CD14-positive monocyte (primary cell): Measurements from ENCODE around the gene NTNG1. TPM values are rescaled to one million over a fixed set of nuclear protein-coding genes. Genes with fewer than 3 reads are reported as not detected.

Source experiments
- DNase-seq, 3 donors: peaks; one replicate each; pipeline ENCODE4 v3.0.0-alpha.2; 2011 to 2022
- H2AFZ ChIP-seq: 2 replicates; pipeline ENCODE4 v1.6.0; 2012; ENCODE audit warnings: mild to moderate bottlenecking, low read depth, low read length, inconsistent platforms; ENCODE audit not compliant: insufficient read depth, poor library complexity, severe bottlenecking
- H3K27ac ChIP-seq, 2 donors: 1 replicate in 1 of 2; 2 replicates in 1 of 2; pipeline ENCODE4 v1.5.1; 2012 to 2013; ENCODE audit warnings: low read length in 2 of 2, control low read depth in 1 of 2, inconsistent platforms in 1 of 2, low read depth in 1 of 2, mild to moderate bottlenecking in 1 of 2
- H3K27me3 ChIP-seq, 2 donors: one replicate each; pipeline versions ENCODE4 v1.6.0 to v1.6.1; 2011 to 2013; ENCODE audit warnings: low read length in 2 of 2; ENCODE audit not compliant: control insufficient read depth in 2 of 2, insufficient read depth in 2 of 2
- H3K36me3 ChIP-seq, 2 donors: replicated peaks in 1 of 2; 1 replicate in 1 of 2; 2 replicates in 1 of 2; pipeline versions ENCODE4 v1.5.1 to v1.6.1; 2012 to 2013; ENCODE audit warnings: low read length in 2 of 2, control low read depth in 1 of 2, inconsistent platforms in 1 of 2, mild to moderate bottlenecking in 1 of 2; ENCODE audit not compliant: insufficient read depth in 2 of 2, control insufficient read depth in 1 of 2
- H3K4me1 ChIP-seq, 2 donors: 1 replicate in 1 of 2; 2 replicates in 1 of 2; pipeline versions ENCODE4 v1.5.1 to v1.6.1; 2012 to 2013; ENCODE audit warnings: low read length in 2 of 2, control low read depth in 1 of 2, inconsistent platforms in 1 of 2, mild to moderate bottlenecking in 1 of 2, moderate library complexity in 1 of 2; ENCODE audit not compliant: insufficient read depth in 2 of 2, control insufficient read depth in 1 of 2
- H3K4me2 ChIP-seq: replicated peaks from 2 replicates; pipeline ENCODE3; 2012; ENCODE audit warnings: low read length, moderate library complexity, mild to moderate bottlenecking; ENCODE audit not compliant: poor library complexity, severe bottlenecking; ENCODE audit errors: extremely low read depth
- H3K4me3 ChIP-seq, 3 experiments: fragments of 200-600 bp in 1 of 3; sonication (generic) in 1 of 3; replicated peaks in 1 of 3; 1 replicate in 2 of 3; 2 replicates in 1 of 3; pipeline ENCODE4 v1.5.1; 2011 to 2013; ENCODE audit warnings: low read length in 3 of 3, mild to moderate bottlenecking in 3 of 3, control low read depth in 2 of 3, low read depth in 2 of 3, inconsistent platforms in 1 of 3, moderate library complexity in 1 of 3
- H3K79me2 ChIP-seq: 2 replicates; pipeline ENCODE4 v1.6.0; 2012; ENCODE audit warnings: mild to moderate bottlenecking, control low read depth, inconsistent platforms, low read length, moderate library complexity; ENCODE audit not compliant: insufficient read depth
- H3K9ac ChIP-seq: 2 replicates; pipeline ENCODE4 v1.6.0; 2017; ENCODE audit warnings: low read length, mild to moderate bottlenecking; ENCODE audit not compliant: insufficient read depth, poor library complexity, severe bottlenecking
- H3K9me3 ChIP-seq, 2 donors: replicated peaks in 1 of 2; 1 replicate in 1 of 2; 2 replicates in 1 of 2; pipeline versions ENCODE4 v1.5.1 to v1.6.1; 2012 to 2013; ENCODE audit warnings: low read length in 2 of 2, control low read depth in 1 of 2; ENCODE audit not compliant: control insufficient read depth in 1 of 2, insufficient read depth in 1 of 2
- H4K20me1 ChIP-seq: 2 replicates; pipeline ENCODE4 v1.6.0; 2012; ENCODE audit warnings: mild to moderate bottlenecking, low read length, control low read depth, moderate library complexity; ENCODE audit not compliant: insufficient read depth
- H3K27ac Mint-ChIP-seq, 7 donors: one replicate each; pipeline ENCODE4 v1.8.0; 2020; ENCODE audit warnings: mild to moderate bottlenecking in 7 of 7, mixed read lengths in 7 of 7, moderate library complexity in 6 of 7, inconsistent platforms in 2 of 7
- H3K27me3 Mint-ChIP-seq, 3 donors: one replicate each; pipeline ENCODE4 v1.8.0; 2021 to 2022; ENCODE audit warnings: low read depth in 3 of 3, mild to moderate bottlenecking in 3 of 3, mixed read lengths in 3 of 3, moderate library complexity in 3 of 3, inconsistent platforms in 1 of 3
- H3K36me3 Mint-ChIP-seq, 2 donors: one replicate each; pipeline ENCODE4 v1.8.0; 2020; ENCODE audit warnings: mixed read lengths in 2 of 2, inconsistent platforms in 1 of 2, mild to moderate bottlenecking in 1 of 2
- H3K4me1 Mint-ChIP-seq: one replicate; pipeline ENCODE4 v1.8.0; 2020; ENCODE audit warnings: mild to moderate bottlenecking, mixed read lengths
- H3K4me3 Mint-ChIP-seq, 2 donors: one replicate each; pipeline ENCODE4 v1.8.0; 2020; ENCODE audit warnings: mild to moderate bottlenecking in 2 of 2, mixed read lengths in 2 of 2, moderate library complexity in 1 of 2
- H3K9me3 Mint-ChIP-seq, 7 donors: one replicate each; pipeline ENCODE4 v1.8.0; 2020 to 2022; ENCODE audit warnings: mixed read lengths in 7 of 7, mild to moderate bottlenecking in 6 of 7, moderate library complexity in 6 of 7, inconsistent platforms in 2 of 7
- WGBS: methylation state at CpG from one replicate; pipeline ENCODE4 v1.1.5; 2013; ENCODE audit warnings: missing lambda C conversion rate; ENCODE audit not compliant: insufficient coverage; 5-methylcytosine and 5-hydroxymethylcytosine counted together
- intact Hi-C, 2 donors: fragments of 100-400 bp; cut with micrococcal nuclease; formaldehyde crosslinking; loops; one replicate each; pipeline versions ENCODE4 v1.15.0 to v1.15.1; 2023
- polyA plus RNA-seq, 3 donors: library from polyadenylated mRNA; depleted of rRNA in 1 of 3; unstranded in 2 of 3; stranded (reverse) in 1 of 3; fragments of 300-500 nt in 2 of 3; fragments of >200 nt in 1 of 3; fragmentation: Illumina TruSeq in 2 of 3; gene quantifications; 1 replicate in 2 of 3; 2 replicates in 1 of 3; pipeline ENCODE4 v1.2.3, GENCODE V29; 2012 to 2021
- TF ChIP-seq, protein P1 (sequence below): fragments of 200-600 bp; IDR thresholded peaks from one replicate; pipeline ENCODE4 v1.8.0; 2022; ENCODE audit warnings: antibody characterized with exemption, mild to moderate bottlenecking

The NTNG1 gene
- polyA plus RNA-seq, 3 donors, result not detected

DNA sequence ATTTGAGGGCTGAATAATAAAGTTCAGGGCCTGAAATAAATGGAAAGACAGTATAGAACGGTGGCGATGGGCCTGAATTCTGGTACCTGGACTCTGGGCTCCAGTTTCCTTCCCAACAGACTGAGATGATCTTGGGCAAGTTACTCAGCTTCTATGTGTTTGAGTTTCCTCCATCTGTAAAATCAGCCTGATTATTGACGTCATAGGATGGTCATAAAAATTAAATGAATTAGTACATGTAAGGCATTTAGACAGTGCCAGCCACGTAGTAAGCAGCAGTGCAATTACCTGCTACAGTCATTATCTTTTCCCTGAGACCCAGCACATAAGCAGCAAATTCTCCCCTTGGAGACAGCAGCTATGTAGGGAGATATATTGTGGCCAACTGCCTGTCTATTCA lies 260.9 kb downstream of the NTNG1 start:
- H3K27me3 Mint-ChIP-seq, result peaks cover 0 to 8% (median 4%) of the 10 kb centered on the region in 3 donors
- H3K9me3 ChIP-seq, result no peaks in the 10 kb centered on the region
- H3K4me3 Mint-ChIP-seq, result no peak overlapping the region
- H3K27ac Mint-ChIP-seq, result no peak overlapping the region
- no peak overlapping the region for H3K4me2 ChIP-seq
- H3K4me1 Mint-ChIP-seq, result peaks cover 10% of the 10 kb centered on the region
- H4K20me1 ChIP-seq, result no peaks in the 10 kb centered on the region
- H2AFZ ChIP-seq, result no peak overlapping the region
- intact Hi-C loops, result no loop called here
- no peak overlapping the region for H3K27ac ChIP-seq
- H3K79me2 ChIP-seq, result no peaks in the 10 kb centered on the region
- H3K9ac ChIP-seq, result no peak overlapping the region
- DNase-seq, result no peak
- H3K4me1 ChIP-seq, result peaks cover 6 to 9% of the 10 kb centered on the region in 2 donors
- H3K36me3 Mint-ChIP-seq, result no peaks in the 10 kb centered on the region
- no peak overlapping the region for H3K4me3 ChIP-seq
- no peaks in the 10 kb centered on the region for H3K9me3 Mint-ChIP-seq
- TF ChIP-seq, protein P1, sequence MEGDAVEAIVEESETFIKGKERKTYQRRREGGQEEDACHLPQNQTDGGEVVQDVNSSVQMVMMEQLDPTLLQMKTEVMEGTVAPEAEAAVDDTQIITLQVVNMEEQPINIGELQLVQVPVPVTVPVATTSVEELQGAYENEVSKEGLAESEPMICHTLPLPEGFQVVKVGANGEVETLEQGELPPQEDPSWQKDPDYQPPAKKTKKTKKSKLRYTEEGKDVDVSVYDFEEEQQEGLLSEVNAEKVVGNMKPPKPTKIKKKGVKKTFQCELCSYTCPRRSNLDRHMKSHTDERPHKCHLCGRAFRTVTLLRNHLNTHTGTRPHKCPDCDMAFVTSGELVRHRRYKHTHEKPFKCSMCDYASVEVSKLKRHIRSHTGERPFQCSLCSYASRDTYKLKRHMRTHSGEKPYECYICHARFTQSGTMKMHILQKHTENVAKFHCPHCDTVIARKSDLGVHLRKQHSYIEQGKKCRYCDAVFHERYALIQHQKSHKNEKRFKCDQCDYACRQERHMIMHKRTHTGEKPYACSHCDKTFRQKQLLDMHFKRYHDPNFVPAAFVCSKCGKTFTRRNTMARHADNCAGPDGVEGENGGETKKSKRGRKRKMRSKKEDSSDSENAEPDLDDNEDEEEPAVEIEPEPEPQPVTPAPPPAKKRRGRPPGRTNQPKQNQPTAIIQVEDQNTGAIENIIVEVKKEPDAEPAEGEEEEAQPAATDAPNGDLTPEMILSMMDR, result no peak
- WGBS, result 100% methylated on average over 2 of the region's 4 CpGs
- H3K27me3 ChIP-seq, result no peaks in the 10 kb centered on the region
- H3K36me3 ChIP-seq, result no peaks in the 10 kb centered on the region

DNA sequence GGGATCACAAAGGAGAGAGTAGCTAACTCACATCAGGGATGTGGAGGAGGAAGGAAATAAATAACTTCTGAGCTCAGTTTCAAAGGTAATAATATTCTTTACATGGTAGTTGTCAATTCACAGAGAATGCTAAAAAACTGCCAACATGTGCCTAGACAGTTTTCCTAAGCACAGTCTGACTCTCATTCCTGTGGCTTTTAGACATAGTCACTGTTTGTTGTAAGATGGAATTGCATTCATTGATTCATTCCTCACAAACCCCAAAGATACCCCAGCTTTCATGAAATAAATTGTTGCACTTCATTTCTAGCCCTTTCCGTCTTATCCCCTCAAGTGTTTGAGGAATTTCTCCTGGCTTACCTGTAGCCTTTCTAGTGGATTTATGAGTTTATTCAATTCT lies 263.9 kb downstream of the NTNG1 start:
- no peak overlapping the region for H2AFZ ChIP-seq
- intact Hi-C loops, result no loop called here
- Mint-ChIP-seq H3K36me3 (no peaks in the 10 kb centered on the region), H3K4me3 (no peak overlapping the region), H3K9me3 (no peaks in the 10 kb centered on the region), H3K27ac (no peak overlapping the region), H3K27me3 (peaks cover 2 to 5% (median 4%) of the 10 kb centered on the region in 3 donors), H3K4me1 (peaks cover 10% of the 10 kb centered on the region)
- H3K4me3 ChIP-seq, result no peak overlapping the region
- no peak overlapping the region for H3K4me2 ChIP-seq
- H3K27me3 ChIP-seq, result no peaks in the 10 kb centered on the region
- TF ChIP-seq, protein P1, result no peak
- H3K79me2 ChIP-seq, result no peaks in the 10 kb centered on the region
- H3K9me3 ChIP-seq, result no peaks in the 10 kb centered on the region
- peaks cover 6 to 9% of the 10 kb centered on the region in 2 donors for H3K4me1 ChIP-seq
- DNase-seq, result no peak
- WGBS, result no CpG with 5 or more reads among the region's 1 CpG
- H3K27ac ChIP-seq, result no peak overlapping the region
- H4K20me1 ChIP-seq, result no peaks in the 10 kb centered on the region
- H3K36me3 ChIP-seq, result no peaks in the 10 kb centered on the region
- no peak overlapping the region for H3K9ac ChIP-seq
